Endothelial cell of umbilical vein (primary cell): ENCODE results near the gene SPATA32. TPM values are rescaled to one million over a fixed set of nuclear protein-coding genes. Genes with fewer than 3 reads are reported as not detected.

Experiments used
- BruUV-seq: library from RNA; stranded (reverse); fragments of 400-500 nt; replicated peaks from 2 replicates; lab custom pipeline; 2021; lab: Mats Ljungman, UMichigan
- CTCF ChIA-PET: fragments of 300-600, 350-600 bp; sonication (Branson Sonifier 250); formaldehyde crosslinking; loops from one replicate; lab custom pipeline; 2021; ENCODE audit warnings: antibody characterized with exemption, inconsistent platforms; lab: Charles Lee
- POLR2A ChIA-PET: fragments of 300-600, 350-600 bp; sonication (Branson Sonifier 250); formaldehyde crosslinking; loops from one replicate; lab custom pipeline; 2021; ENCODE audit warnings: antibody characterized with exemption, inconsistent platforms; lab: Charles Lee
- DNase-seq: peaks from one replicate; pipeline ENCODE4 v3.0.0-alpha.2; 2011; ENCODE audit warnings: low read depth, low spot score
- FAIRE-seq: peaks from 2 replicates; lab custom pipeline; 2011; peaks lifted over from hg19 to GRCh38; lab: Jason Lieb, UNC
- H2AFZ ChIP-seq: 2 replicates; pipeline ENCODE4 v1.6.0; 2012; ENCODE audit warnings: low read depth, low read length, control low read depth, inconsistent platforms
- H3K27ac ChIP-seq: 2 replicates; pipeline ENCODE4 v1.5.1; 2011; ENCODE audit warnings: low read depth, mild to moderate bottlenecking, control low read depth, low read length, moderate library complexity; ENCODE audit not compliant: insufficient read depth
- H3K27me3 ChIP-seq, 2 experiments: 2 replicates each; pipeline versions ENCODE4 v1.6.0 to v1.6.1; 2011; ENCODE audit warnings: low read length in 2 of 2, mixed read lengths in 1 of 2; ENCODE audit not compliant: control insufficient read depth in 2 of 2, insufficient read depth in 2 of 2
- H3K36me3 ChIP-seq, 2 experiments: 2 replicates in 1 of 2; 3 replicates in 1 of 2; pipeline ENCODE4 v1.5.1; 2011; ENCODE audit warnings: low read length in 2 of 2, mild to moderate bottlenecking in 1 of 2, moderate library complexity in 1 of 2; ENCODE audit not compliant: control insufficient read depth in 2 of 2, insufficient read depth in 2 of 2; ENCODE audit errors: extremely low read depth in 1 of 2
- H3K4me1 ChIP-seq: 3 replicates; pipeline ENCODE4 v1.5.1; 2011; ENCODE audit warnings: mild to moderate bottlenecking, low read length; ENCODE audit not compliant: control insufficient read depth, insufficient read depth; ENCODE audit errors: extremely low read depth
- H3K4me2 ChIP-seq: 2 replicates; pipeline ENCODE4 v1.6.1; 2011; ENCODE audit warnings: low read length, control low read depth, mixed read lengths; ENCODE audit not compliant: insufficient read depth
- H3K4me3 ChIP-seq, 3 experiments: fragments of 200-600 bp in 1 of 3; sonication (generic), shearing (Covaris generic) in 1 of 3; replicated peaks in 1 of 3; 2 replicates each; pipeline ENCODE4 v1.5.1; 2011 to 2016; ENCODE audit warnings: control low read depth in 3 of 3, low read length in 3 of 3, mild to moderate bottlenecking in 2 of 3, inconsistent platforms in 1 of 3, low read depth in 1 of 3, moderate library complexity in 1 of 3; ENCODE audit not compliant: insufficient read depth in 1 of 3
- H3K79me2 ChIP-seq: 2 replicates; pipeline ENCODE4 v1.6.0; 2012; ENCODE audit warnings: low read length, inconsistent platforms; ENCODE audit not compliant: control insufficient read depth, insufficient read depth
- H3K9ac ChIP-seq: replicated peaks from 2 replicates; pipeline ENCODE3; 2011; ENCODE audit warnings: low read length, control low read depth; ENCODE audit not compliant: insufficient read depth; ENCODE audit errors: extremely low read depth
- H3K9me1 ChIP-seq: replicated peaks from 3 replicates; pipeline ENCODE4 v1.6.0; 2011; ENCODE audit warnings: mild to moderate bottlenecking, low read length; ENCODE audit not compliant: control insufficient read depth, insufficient read depth; ENCODE audit errors: extremely low read depth
- H3K9me3 ChIP-seq: replicated peaks from 2 replicates; pipeline ENCODE4 v1.5.1; 2012; ENCODE audit warnings: low read length, inconsistent platforms; ENCODE audit not compliant: control insufficient read depth, insufficient read depth
- H4K20me1 ChIP-seq: replicated peaks from 2 replicates; pipeline ENCODE3; 2011; ENCODE audit warnings: mild to moderate bottlenecking, low read length; ENCODE audit not compliant: control insufficient read depth, insufficient read depth; ENCODE audit errors: extremely low read depth
- CTCF ChIP-seq, 2 donors: IDR thresholded peaks; 1 replicate in 1 of 2; 2 replicates in 1 of 2; pipeline ENCODE4 v1.5.1; 2011; ENCODE audit warnings: low read length in 2 of 2, mild to moderate bottlenecking in 2 of 2, moderate library complexity in 2 of 2, control low read depth in 1 of 2, inconsistent platforms in 1 of 2, low read depth in 1 of 2; ENCODE audit not compliant: insufficient read depth in 1 of 2; ENCODE audit errors: extremely low read depth in 1 of 2
- EZH2 ChIP-seq: IDR thresholded peaks from 2 replicates; pipeline ENCODE4 v1.6.1; 2012; ENCODE audit warnings: borderline replicate concordance, low read depth, mild to moderate bottlenecking, moderate library complexity, low read length, inconsistent platforms; ENCODE audit not compliant: severe bottlenecking
- FOS ChIP-seq: IDR thresholded peaks from 2 replicates; pipeline ENCODE4 v1.6.1; 2011; ENCODE audit warnings: mild to moderate bottlenecking, low read length, moderate library complexity, borderline replicate concordance; ENCODE audit not compliant: insufficient read depth
- GATA2 ChIP-seq: IDR thresholded peaks from 2 replicates; pipeline ENCODE4 v1.7.0; 2011; ENCODE audit warnings: low read depth, mild to moderate bottlenecking, moderate library complexity, mixed read lengths, low read length; ENCODE audit not compliant: insufficient read length, insufficient read depth
- JUN ChIP-seq: IDR thresholded peaks from 2 replicates; pipeline ENCODE4 v1.6.1; 2011; ENCODE audit warnings: borderline replicate concordance, low read depth; ENCODE audit not compliant: insufficient read length, insufficient read depth
- MAX ChIP-seq: IDR thresholded peaks from 2 replicates; pipeline ENCODE4 v1.6.1; 2011; ENCODE audit not compliant: insufficient read depth, insufficient read length
- MYC ChIP-seq: IDR thresholded peaks from one replicate; pipeline ENCODE4 v1.6.1; 2011; ENCODE audit warnings: mild to moderate bottlenecking, low read depth, low read length
- POLR2A ChIP-seq: IDR thresholded peaks from 2 replicates; pipeline ENCODE4 v1.6.1; 2012; ENCODE audit warnings: low read depth, mild to moderate bottlenecking, control low read depth, low read length
- POLR2AphosphoS5 ChIP-seq: IDR thresholded peaks from 2 replicates; pipeline ENCODE4 v1.6.1; 2012; ENCODE audit warnings: low read depth, mild to moderate bottlenecking, control low read depth, low read length, moderate library complexity; ENCODE audit not compliant: insufficient read depth
- dilution Hi-C: fragments of 300-500 bp; cut with MboI; formaldehyde crosslinking; loops from one replicate; pipeline ENCODE4 v1.15.0; 2019; ENCODE audit warnings: low sequenced_read_pairs; ENCODE audit not compliant: extremely low pct_ligation_motif_present
- intact Hi-C: fragments of 100-400 bp; cut with micrococcal nuclease; formaldehyde crosslinking; loops from one replicate; pipeline ENCODE4 v1.10.0; 2022
- polyA plus RNA-seq, 4 experiments: library from polyadenylated mRNA; depleted of rRNA in 3 of 4; stranded (reverse) in 3 of 4; unstranded in 1 of 4; fragments of >200 nt; gene quantifications; 2 replicates each; pipeline versions ENCODE4 v1.2.1 to v1.2.3, GENCODE V29; 2011 to 2012; ENCODE audit warnings: missing spikeins in 1 of 4
- total RNA-seq: library from RNA; stranded (reverse); gene quantifications from 2 replicates; pipeline ENCODE4 v1.2.3, GENCODE V29; 2021

The SPATA32 gene
- total and polyA plus RNA-seq, 2 donors (not counting 3 experiments of a cell fraction or from before 2014, with no cell fraction given), result not detected

GRCh38 chr17:45298546-45299285 lies 36.8 kb upstream of the SPATA32 start:
- no peaks in the 10 kb centered on the region for H3K9me1 ChIP-seq

More at GRCh38 chr17:45298546-45299285, 36.8 kb upstream of the SPATA32 start:
- FAIRE-seq (no peak), DNase-seq (no peak)
- Histone ChIP-seq H3K27me3 (no peaks in the 10 kb centered on the region), H3K36me3 (no peaks in the 10 kb centered on the region), H3K27ac (no peak overlapping the region), H4K20me1 (no peaks in the 10 kb centered on the region), H3K4me2 (no peak overlapping the region), H2AFZ (no peak overlapping the region), H3K4me3 (no peak overlapping the region), H3K4me1 (peaks cover 33% of the 10 kb centered on the region), H3K79me2 (peaks cover 38% of the 10 kb centered on the region), H3K9me3 (no peaks in the 10 kb centered on the region), H3K9ac (no peak overlapping the region)
- ChIA-PET CTCF (interaction anchor here (1.3 to 1.9 kb wide), 2 partner anchors 22 kb away, joined by 3 to 7 read pairs; no protein-coding TSS in a partner anchor), POLR2A (no interaction called here)
- dilution Hi-C loops, result no loop called here
- BruUV-seq, result no TSS peak
- intact Hi-C loops, result no loop called here
- TF ChIP-seq MYC (no peak), EZH2 (no peak), FOS (no peak), JUN (no peak), POLR2AphosphoS5 (no peak), CTCF (IDR thresholded peaks at IDR 0.05; ENCODE audit: extremely low read depth in 1 of 2, insufficient read depth in 1 of 2, low read depth in 1 of 2, low read length in 2 of 2) (no peak), POLR2A (no peak), MAX (no peak), GATA2 (no peak)
